Activated naive CD4-positive, alpha-beta T cell treated with anti-CD3 and anti-CD28 coated beads, Interleukin-2, amount 50 U/mL, for 72 hours (primary cell): Measurements from ENCODE around the gene FZR1. TPM values are rescaled to one million over a fixed set of nuclear protein-coding genes. Genes with fewer than 3 reads are reported as not detected.

Source experiments
- ATAC-seq, 2 donors: fragments of 150-1000 bp; cut with Tn5 transposase; 2 replicates each; pipeline ENCODE4 v1.10.0; 2021; ENCODE audit warnings: mild to moderate bottlenecking in 2 of 2, moderate library complexity in 2 of 2
- DNase-seq, 2 donors: peaks; one replicate each; pipeline ENCODE4 v3.0.0; 2021 to 2022; ENCODE audit warnings: low spot score in 2 of 2
- H3K27ac Mint-ChIP-seq, 2 donors: one replicate each; pipeline ENCODE4 v1.8.0; 2022; ENCODE audit warnings: mild to moderate bottlenecking in 2 of 2, mixed read lengths in 2 of 2
- H3K36me3 Mint-ChIP-seq, 2 donors: one replicate each; pipeline ENCODE4 v1.8.0; 2022; ENCODE audit warnings: mixed read lengths in 2 of 2
- H3K9me3 Mint-ChIP-seq, 2 donors: one replicate each; pipeline ENCODE4 v1.8.0; 2022; ENCODE audit warnings: mixed read lengths in 2 of 2
- total RNA-seq, 2 donors: library from RNA; stranded (reverse); gene quantifications; one replicate each; pipeline ENCODE4 v1.2.3, GENCODE V29; 2022

The FZR1 gene
- total RNA-seq, 2 donors from 2014 or later, result 52.4 to 73.5 TPM

DNA sequence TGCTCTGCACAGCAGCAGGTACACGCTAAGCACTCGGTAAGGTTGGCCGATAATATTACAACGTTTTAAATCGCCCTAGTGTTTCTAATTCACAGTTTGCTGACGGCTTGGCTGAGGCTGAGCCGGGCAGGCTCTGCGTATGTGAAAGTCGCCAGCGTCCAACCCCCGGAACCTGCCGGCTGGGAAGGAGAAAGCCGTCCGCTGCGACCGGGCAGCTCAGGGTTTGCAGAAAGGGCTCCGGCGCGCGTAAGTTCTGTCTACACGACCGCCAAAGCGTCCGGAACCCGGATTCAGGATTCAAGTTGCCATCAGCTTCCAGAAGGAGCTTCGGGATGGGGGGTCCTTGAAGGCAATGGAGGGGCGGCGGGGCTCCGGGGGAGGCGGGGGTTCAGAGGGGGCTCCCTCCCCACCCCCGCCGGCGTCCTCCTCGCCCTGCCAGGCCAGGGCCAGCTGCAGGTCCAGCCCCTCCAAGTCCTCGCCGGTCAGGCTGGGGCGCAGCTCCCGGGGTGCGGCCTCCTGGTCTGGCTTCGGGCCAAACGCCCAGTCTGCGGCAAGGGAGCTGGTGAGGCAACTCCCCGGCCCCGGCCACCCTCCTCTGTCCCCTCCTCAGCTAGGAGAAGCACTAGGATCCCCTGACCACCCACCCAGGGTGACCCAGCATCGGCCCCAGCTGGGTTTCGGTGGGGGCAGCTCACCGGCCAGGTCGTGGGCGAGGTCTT lies 23.4 kb upstream of the FZR1 start:
- no peak overlapping the region for H3K27ac Mint-ChIP-seq
- H3K36me3 Mint-ChIP-seq, result no peaks in the 10 kb centered on the region
- no peaks in the 10 kb centered on the region for H3K9me3 Mint-ChIP-seq
- ATAC-seq (no peak), DNase-seq (no peak)

- DNase-seq, result no peak
- no peaks in the 10 kb centered on the region for H3K9me3 Mint-ChIP-seq
- ATAC-seq, result no peak
- no peaks in the 10 kb centered on the region for H3K36me3 Mint-ChIP-seq
- H3K27ac Mint-ChIP-seq, result no peak within 1 kb of the TSS
Observed at GRCh38 chr19:3483226-3483628, 22.9 kb upstream of the FZR1 start, which contains the start of gene SMIM44. SMIM44 (minus strand) TSS chr19:3483441; CDS start chr19:3483403, 38 bp downstream.

DNA sequence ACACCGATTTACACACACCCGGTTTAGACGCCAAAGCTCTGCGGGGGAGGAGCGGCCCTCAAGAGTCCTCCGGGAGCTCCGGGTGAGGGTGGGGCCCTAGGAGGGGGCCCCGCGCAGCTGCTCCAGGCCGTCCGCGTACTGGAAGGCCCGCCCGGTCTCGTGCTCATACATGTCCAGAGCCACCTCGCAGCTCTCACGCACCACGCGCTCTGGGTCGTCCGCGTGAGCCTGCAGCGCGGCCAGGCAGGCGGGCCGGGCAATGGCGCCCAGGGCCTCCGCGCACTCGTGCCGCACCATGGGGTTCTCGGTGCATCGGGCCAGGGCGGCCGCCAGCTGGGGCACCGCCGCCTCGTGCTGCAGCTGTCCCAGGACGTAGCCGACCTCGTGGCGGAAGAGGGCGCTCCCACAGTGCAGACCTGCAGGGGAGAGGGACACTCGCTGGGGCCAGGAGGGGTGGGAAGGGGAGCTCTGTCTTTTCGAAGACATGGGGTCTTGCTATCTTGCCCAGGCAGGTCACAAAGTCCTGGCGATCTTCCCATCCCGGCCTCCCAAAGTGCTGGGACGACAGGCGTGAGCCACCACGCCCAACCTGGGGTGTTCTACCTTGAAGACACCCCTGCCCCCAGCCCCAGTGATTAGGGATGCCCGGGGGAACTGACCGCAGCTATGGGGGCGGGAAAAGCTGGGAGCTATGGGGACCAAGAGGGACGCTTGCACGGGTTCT lies 14.6 kb upstream of the FZR1 start:
- Mint-ChIP-seq H3K36me3 (no peaks in the 10 kb centered on the region), H3K9me3 (no peaks in the 10 kb centered on the region), H3K27ac (no peak overlapping the region)
- ATAC-seq (no peak), DNase-seq (no peak)

- no peak for DNase-seq
- ATAC-seq, result no peak
- H3K27ac Mint-ChIP-seq, result no peak overlapping the region
- no peaks in the 10 kb centered on the region for H3K9me3 Mint-ChIP-seq
- no peaks in the 10 kb centered on the region for H3K36me3 Mint-ChIP-seq
Observed at GRCh38 chr19:3492131-3492839, 13.8 kb upstream of the FZR1 start.

GRCh38 chr19:3492919-3493318 lies 13.2 kb upstream of the FZR1 start:
- no peak for ATAC-seq
- Mint-ChIP-seq H3K36me3 (no peaks in the 10 kb centered on the region), H3K9me3 (no peaks in the 10 kb centered on the region), H3K27ac (peak overlapping the region in 1 of 2 donors; percentile 71)
- DNase-seq, result no peak

DNA sequence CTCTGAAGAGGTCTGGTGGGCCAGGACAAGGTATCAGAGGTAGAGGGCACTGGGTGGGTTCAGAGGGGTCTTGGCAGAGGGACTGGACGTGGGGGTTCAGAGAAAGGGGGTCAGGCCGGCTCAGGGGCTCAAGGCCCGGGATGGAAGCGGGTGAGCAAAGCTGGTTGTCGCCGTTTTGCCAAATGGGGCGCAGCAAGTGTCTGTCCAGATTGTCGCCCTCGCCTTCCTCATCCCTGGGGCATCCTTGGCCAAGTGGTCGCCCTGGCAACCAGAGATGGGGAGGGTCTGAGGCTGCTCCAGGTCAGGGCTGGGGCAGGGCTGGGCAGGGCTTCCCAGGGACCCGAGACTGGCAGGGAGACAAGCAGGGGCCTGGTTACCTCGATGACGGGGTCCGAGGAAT lies 12.5 kb upstream of the FZR1 start:
- ATAC-seq (no peak), DNase-seq (no peak)
- no peaks in the 10 kb centered on the region for H3K36me3 Mint-ChIP-seq
- peak overlapping the region in 1 of 2 donors; percentile 71 for H3K27ac Mint-ChIP-seq
- no peaks in the 10 kb centered on the region for H3K9me3 Mint-ChIP-seq

DNA sequence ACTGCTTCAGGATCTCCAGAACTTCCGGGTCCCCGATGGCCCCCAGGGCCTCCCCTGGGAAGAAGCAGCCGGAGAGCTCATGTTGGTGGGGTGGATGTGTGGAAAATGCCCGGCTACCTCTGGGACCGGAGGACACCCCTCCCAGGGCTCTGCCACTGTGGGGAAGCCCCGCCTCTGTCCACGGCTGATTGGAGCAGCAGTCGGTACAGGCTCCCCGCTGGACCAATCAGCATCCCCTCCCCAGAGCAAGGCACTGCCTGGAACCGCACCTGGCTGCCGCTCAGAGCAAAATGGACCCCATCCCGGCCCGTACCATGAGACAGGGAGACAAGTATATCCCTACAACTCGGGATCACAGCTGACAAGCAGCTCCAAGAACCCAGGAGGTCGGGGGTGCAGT lies 12.1 kb upstream of the FZR1 start:
- H3K27ac Mint-ChIP-seq, result peak overlapping the region in 1 of 2 donors; percentile 82
- ATAC-seq, result peak; percentile 59 to 85
- no peaks in the 10 kb centered on the region for H3K36me3 Mint-ChIP-seq
- no peaks in the 10 kb centered on the region for H3K9me3 Mint-ChIP-seq
- DNase-seq, result peak in 1 of 2 donors; percentile 55

DNA sequence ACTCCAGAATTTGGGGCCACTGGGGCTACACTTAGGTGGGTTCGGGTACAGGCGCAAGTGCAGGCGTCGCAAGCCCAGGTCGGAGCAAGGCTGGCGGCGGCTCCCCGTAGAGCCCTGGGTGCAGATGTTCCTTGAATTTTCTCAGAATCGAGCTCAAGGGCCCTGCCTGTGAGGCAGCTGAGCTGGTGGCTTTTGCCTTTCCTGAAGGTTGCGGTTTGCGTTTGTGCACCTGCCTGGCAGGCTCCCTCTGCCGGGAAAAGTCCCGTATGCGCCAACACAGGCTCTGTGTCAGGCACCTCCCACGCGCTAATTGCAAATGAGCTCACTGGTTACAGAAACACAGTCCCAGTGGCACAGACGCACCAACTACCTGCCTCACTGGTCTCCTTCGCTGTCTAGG lies 11.6 kb upstream of the FZR1 start:
- ATAC-seq (peak; percentile 76 to 94), DNase-seq (peak in 1 of 2 donors; percentile 79)
- peak overlapping the region in 1 of 2 donors; percentile 82 for H3K27ac Mint-ChIP-seq
- H3K36me3 Mint-ChIP-seq, result no peaks in the 10 kb centered on the region
- H3K9me3 Mint-ChIP-seq, result no peaks in the 10 kb centered on the region

DNA sequence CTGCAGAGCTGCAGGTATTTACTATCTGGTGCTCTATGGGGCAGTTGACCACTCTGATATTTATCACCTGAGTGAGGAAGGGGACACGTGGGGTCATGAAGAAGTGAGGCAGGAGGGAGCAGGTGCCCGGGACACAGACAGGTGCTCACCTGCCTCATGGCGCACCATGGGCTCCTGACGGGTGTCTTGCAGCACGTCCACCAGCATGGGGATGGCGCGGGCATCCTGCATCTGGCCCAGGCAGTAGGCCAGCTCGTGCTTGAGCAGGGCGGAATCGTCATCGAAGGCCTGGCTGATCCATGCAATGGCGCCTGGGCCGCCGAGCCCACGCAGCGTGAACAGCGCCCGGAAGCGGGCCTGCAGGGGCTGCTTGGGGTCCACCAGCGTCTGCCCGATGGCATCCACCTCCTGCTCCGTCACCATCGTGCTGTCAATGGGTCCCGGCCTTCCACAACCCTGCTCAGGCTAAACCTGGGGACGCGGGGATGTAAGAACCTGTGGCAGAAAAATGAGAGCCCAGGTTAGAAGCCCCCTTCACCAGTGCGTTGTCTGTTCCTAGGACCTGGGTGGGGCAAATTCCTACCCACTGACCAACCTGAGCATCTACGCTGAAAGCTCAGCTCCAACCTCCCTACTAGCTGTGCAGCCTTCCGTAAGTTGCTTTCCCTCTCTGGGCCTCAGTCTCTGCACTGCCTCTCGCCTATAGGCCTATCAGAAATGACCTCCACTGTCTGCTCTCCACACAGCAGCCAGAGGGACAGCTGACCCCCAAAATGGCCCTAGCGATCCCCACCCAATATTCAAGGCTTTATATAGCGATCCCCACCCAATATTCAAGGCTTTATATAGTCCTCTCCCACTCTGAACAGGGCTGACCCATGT lies 9.5 kb upstream of the FZR1 start:
- Mint-ChIP-seq H3K36me3 (peaks cover 7% of the 10 kb centered on the region in 2 donors), H3K9me3 (peaks cover 0 to 5% of the 10 kb centered on the region in 2 donors), H3K27ac (no peak overlapping the region)
- DNase-seq, result no peak
- ATAC-seq, result no peak

DNA sequence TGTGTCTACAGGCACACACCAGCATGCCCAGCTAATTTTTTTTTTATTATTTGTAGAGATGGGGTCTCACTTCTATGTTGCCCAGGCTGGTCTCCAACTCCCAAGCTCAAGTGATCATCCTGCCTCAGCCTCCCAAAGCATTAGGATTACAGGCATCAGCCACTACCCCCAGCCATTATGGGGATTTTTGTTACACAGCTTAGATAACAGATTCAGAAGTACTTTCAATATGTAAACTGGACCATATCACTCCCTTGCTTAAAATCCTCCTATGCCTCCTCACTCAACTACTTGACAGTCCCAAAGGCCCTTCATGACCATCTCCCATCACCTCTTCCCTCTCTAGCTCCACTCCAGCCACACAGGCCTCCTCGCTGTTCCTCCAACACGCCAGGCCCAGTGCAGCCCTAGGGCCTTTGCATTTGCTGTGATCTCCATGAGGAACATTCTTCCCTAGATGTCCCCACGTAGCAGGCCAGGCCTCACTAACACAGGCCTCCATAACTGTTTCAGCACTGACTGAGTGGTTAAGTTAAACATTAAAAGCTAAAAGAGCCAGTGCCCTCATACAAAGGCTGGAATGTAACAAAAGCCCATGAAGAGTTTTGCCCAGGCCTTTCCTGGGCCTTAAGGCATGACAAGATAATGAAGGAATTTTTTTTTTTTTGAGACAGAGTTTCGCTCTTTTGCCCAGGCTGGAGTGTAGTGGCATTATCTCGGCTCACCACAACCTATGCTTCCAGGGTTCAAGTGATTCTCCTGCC lies 8.2 kb upstream of the FZR1 start:
- H3K36me3 Mint-ChIP-seq, result peaks cover 7% of the 10 kb centered on the region in 2 donors
- peaks cover 0 to 5% of the 10 kb centered on the region in 2 donors for H3K9me3 Mint-ChIP-seq
- DNase-seq (no peak), ATAC-seq (no peak)
- no peak overlapping the region for H3K27ac Mint-ChIP-seq

DNA sequence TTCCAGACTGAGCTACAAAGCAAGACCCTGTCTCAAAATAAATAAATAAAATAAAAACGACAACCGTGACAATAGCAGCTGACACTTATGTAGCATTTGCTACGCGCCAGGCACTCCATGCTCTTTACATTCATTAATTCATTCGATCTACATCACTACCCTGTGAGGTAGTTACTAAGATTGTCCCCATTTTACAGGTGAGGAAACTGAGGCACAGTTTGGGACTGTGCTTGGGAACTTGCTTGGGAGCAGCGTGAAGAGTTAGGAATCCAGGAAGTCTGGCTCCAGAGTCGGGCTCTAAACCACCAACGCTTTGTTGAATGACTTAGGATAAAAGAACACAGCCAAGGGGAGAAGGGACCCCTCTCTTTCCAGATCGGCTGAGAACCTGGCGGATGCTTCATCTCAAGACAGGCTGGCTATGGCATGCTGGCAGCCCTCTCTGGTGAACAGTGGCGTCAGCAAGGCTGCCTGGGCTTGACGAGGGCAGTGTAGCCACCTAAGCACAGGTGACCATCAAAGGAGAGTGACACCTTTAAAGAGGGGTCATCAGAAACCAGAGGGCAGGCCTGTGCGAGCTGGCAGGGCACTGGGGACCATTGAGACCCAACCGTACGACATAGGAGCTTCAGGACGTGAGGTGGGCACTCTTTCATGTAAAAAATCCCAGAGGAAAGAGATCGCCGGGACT lies 6.2 kb upstream of the FZR1 start:
- Mint-ChIP-seq H3K36me3 (peaks cover 7% of the 10 kb centered on the region in 2 donors), H3K9me3 (peaks cover 0 to 5% of the 10 kb centered on the region in 2 donors), H3K27ac (peak overlapping the region; percentile 99)
- ATAC-seq, result peak; percentile 4 to 19
- no peak for DNase-seq

DNA sequence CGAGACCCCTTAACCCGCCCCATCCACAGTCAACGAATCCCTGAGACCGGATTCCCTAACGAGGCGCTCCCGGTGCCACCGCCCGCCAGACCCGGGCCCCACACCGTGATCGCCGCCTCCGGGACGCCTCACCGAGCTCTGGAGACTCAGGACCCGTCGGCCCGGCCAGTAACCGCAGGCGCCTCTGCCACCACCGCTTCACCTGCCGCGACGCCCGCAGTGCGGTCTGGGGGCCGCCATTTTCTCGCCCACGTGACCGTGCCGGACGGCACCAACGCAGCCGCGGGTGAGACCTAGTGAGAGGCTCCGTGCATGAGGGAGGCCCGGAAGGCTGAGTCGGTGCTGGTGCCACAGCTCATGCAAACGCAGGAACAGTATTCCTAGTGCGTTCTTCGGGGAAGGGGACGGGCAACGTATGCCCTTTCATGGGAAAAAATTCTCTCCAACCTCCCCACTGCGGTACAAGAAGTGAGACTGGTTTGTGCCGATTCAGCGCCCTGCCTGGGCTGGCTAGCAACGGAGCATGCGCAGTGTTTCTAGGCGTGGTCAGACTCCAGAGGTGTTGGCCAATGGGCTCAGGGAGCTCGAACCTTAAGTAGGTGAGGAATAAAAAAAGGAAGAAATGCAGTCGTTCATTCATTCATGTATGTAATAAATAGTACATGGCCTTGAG lies 5.5 kb upstream of the FZR1 start, which contains the start of gene DOHH:
TSS of gene DOHH (minus strand) at position 246 of the 673 bp plus-strand sequence. CDS start 3,860 bp downstream, outside the sequence.
- peaks cover 7 to 8% of the 10 kb centered on the region in 2 donors for H3K36me3 Mint-ChIP-seq
- DNase-seq (peak; percentile 93 to 97), ATAC-seq (peak; percentile 87 to 91)
- H3K27ac Mint-ChIP-seq, result peak within 1 kb of the TSS; percentile 99
- H3K9me3 Mint-ChIP-seq, result peaks cover 0 to 5% of the 10 kb centered on the region in 2 donors

DNA sequence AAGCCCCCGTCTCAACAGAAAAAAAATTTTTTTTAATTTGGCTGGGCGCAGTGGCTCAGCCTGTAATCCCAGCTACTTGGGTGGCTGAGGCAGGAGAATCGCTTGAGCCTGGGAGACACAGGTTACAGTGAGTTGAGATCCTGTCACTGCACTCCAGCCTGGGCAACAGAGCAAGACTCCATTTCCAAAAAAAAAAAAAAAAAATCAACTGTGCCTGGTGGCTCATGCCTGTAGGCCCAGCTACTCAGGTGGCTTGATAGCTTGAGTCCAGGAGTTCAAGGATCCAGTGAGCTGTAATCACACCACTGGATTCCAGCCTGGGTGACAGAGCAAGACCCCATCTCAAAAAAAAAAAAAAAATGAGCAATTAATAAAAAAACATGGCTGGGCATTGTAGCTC lies 4.3 kb upstream of the FZR1 start:
- H3K9me3 Mint-ChIP-seq, result peaks cover 0 to 5% of the 10 kb centered on the region in 2 donors
- H3K27ac Mint-ChIP-seq, result no peak overlapping the region
- peaks cover 10 to 17% of the 10 kb centered on the region in 2 donors for H3K36me3 Mint-ChIP-seq
- no peak for DNase-seq
- ATAC-seq, result no peak

GRCh38 chr19:3503036-3503572 lies 3.0 kb upstream of the FZR1 start:
- ATAC-seq (no peak), DNase-seq (no peak)
- Mint-ChIP-seq H3K9me3 (peaks cover 0 to 5% of the 10 kb centered on the region in 2 donors), H3K27ac (no peak overlapping the region), H3K36me3 (peaks cover 18 to 25% of the 10 kb centered on the region in 2 donors)
